COLO829 (cell line): ENCODE measurements around the gene PLEKHG3.

Experiments
- DNase-seq: peaks from one replicate; pipeline ENCODE4 v3.0.0; 2012; ENCODE audit warnings: low spot score

The PLEKHG3 gene

DNA sequence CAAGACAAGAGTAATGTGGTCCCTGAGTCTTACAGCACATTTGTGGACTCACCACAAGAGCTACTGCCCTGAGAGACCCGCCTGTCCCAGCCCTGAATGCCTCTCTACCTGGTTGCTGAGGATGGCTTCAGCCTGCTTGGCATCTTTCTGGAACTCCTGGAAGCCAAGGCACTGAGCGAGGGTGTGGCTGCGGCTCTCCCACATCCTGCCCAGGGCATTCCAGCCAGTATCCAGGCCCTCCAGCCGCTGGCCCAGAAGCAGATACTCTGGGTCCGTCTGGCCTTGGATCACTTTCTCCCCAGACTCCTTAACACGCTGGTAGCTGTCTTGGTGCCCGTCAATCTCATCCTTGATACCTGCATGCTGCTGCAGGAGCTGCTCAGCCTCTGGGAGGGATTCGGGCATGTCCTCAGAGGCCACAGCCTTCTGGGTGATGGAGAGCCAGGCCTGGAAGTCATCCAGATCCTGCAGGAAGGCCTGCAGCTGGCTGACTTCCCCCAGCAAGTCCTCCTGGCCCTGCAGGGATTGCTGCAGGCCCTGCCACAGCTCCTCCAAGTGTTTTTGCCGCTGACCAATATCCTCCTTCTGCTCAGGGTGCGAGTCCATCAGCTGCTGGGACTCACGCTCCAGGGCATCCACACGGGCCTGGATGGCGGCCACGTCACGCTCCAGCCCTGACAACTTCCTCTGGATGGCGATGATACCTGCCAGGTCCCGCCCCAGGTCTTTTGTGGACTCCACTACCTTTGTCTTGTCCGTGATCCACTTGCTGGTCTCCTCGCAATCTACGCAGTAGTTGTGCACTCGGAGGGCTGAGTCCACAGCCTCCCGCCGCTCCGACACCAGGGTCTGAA is 82.3 kb downstream of the PLEKHG3 start:
- no peak for DNase-seq

DNA sequence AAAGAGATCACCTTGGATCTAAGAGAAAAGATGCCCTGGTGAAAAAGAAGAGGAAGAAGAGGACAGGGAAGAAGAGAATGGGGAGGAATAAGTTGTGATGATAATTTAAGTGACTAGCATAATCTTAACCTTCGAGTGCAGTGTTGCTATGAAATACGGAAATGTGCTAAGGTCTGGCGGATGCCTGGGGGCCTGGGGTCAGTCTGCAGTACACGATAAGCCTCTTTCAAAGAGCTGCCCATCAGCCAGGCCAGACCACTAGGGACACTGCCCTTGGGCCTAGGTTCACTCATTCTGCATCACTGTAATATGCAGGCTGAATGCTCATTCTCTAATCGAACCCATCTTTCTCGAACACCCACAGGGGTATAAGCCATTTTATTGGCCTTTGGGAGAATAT is 83.4 kb downstream of the PLEKHG3 start:
- DNase-seq: no peak

GRCh38 chr14:64788706-64789105 is 84.5 kb downstream of the PLEKHG3 start:
- DNase-seq: peak; percentile 82

DNA sequence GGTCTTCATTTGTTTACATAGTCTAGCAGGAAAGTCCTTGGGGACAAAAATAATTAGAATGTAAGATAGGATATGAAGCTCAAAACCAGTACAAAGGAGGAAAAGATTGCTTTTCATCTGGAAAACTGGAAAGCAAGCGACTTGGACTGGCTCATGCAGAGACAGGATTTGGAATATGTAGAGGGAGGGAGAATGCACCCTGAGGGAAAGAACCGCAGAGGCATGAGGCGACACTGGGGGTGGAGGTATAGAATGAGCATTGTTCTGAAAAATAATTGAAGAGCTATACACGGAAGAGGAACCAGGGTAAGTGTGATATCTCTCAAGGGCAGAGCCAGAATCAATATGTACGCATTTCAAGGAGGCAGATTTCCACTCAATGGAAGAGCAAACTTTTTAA is 85.5 kb downstream of the PLEKHG3 start:
- DNase-seq: peak; percentile 25

- DNase-seq: no peak
These were observed 86.3 kb downstream of the PLEKHG3 start for GRCh38 chr14:64790478-64790877.

DNA sequence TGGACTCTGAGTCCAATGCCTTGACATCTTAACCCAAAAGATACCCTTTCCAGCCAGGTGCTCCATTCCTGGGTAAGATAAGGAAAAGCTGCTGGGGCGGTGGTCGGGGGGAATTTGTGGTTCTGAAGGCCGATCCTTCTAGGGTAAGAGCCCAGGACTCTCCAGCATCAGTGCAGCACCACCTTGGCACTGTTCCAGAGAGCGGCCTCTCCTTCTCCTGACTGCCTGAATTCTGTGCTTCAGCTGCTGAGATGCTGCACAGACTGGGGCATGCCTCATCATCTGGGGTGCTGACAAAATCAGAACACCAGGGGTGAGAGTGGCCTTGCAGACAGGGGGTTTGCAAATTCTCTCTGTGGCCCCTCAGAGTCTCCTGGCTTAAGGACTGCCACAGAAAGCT is 88.0 kb downstream of the PLEKHG3 start:
- DNase-seq: no peak

GRCh38 chr14:64792871-64793560 is 88.8 kb downstream of the PLEKHG3 start:
- DNase-seq: no peak

- DNase-seq: no peak
These were observed 91.0 kb downstream of the PLEKHG3 start for GRCh38 chr14:64795211-64795610.

- DNase-seq: no peak
These were observed 91.7 kb downstream of the PLEKHG3 start for GRCh38 chr14:64795921-64796320.

DNA sequence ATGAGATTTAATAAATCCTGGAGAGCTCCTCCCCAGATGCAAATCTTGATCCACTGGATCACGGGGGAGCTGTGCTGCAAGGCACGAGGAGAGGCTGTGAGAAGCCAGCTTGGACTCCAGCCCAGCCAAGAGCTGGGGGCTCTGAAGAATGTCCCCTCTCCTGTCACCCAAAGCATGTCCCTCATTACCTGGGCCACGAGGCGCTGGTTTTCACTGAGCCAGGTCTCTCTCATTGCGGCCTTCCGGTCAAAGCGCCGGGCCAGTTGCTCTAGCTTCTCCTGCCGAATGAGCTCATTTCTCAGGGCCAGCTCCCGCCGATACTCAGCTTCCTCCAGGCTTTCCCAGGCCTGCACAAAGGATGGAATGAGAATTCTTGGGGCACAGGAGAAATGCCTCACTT is 92.1 kb downstream of the PLEKHG3 start:
- no peak for DNase-seq

DNA sequence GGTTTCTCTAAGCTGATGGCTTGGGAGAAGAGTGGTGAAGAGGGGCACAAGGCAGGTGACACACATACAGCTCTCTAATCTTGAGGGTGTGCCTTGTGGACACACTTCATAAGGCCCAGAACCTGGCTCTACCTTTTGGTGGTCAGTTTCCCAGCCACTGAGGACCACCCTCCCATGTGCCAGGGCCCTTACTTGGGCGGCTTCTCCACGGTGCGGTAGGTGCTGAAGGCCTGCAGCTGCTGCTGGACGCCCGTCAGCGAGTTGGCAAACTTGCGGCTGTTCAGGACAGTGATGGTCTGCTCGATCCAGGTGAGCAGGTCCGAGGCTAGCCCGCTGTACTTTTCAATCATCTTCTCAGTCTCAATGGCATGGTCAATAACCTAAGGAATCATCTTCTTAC is 95.3 kb downstream of the PLEKHG3 start:
- DNase-seq: no peak
